Mucosa of rectum (tissue), 2 donors: ENCODE data around the gene BMAL1.

ENCODE experiments used
- H3K27ac ChIP-seq, 2 donors: one replicate each; pipeline ENCODE4 v1.7.0; 2013; ENCODE audit warnings: inconsistent platforms in 2 of 2, low read depth in 2 of 2, low read length in 2 of 2
- H3K27me3 ChIP-seq, 2 donors: one replicate each; pipeline ENCODE4 v1.7.0; 2013; ENCODE audit warnings: low read length in 2 of 2; ENCODE audit not compliant: control insufficient read depth in 2 of 2, insufficient read depth in 2 of 2
- H3K36me3 ChIP-seq, 2 donors: one replicate each; pipeline ENCODE4 v1.7.0; 2013; ENCODE audit warnings: low read length in 2 of 2; ENCODE audit not compliant: control insufficient read depth in 2 of 2, insufficient read depth in 2 of 2
- H3K4me1 ChIP-seq, 2 donors: one replicate each; pipeline ENCODE4 v1.7.0; 2013; ENCODE audit warnings: low read length in 2 of 2, mild to moderate bottlenecking in 1 of 2; ENCODE audit not compliant: control insufficient read depth in 2 of 2, insufficient read depth in 2 of 2
- H3K4me3 ChIP-seq, 2 donors: one replicate each; pipeline ENCODE4 v1.7.0; 2013; ENCODE audit warnings: low read length in 2 of 2
- H3K9ac ChIP-seq, 2 donors: one replicate each; pipeline ENCODE4 v1.7.0; 2013; ENCODE audit warnings: low read length in 2 of 2, low read depth in 1 of 2, mild to moderate bottlenecking in 1 of 2
- H3K9me3 ChIP-seq, 2 donors: one replicate each; pipeline ENCODE4 v1.7.0; 2013; ENCODE audit warnings: low read length in 2 of 2; ENCODE audit not compliant: control insufficient read depth in 2 of 2
- donor health status: healthy.
- donor health status: Normal muscosa, but diverticular disease.

The BMAL1 gene

GRCh38 chr11:13315517-13316432 lies 38.2 kb downstream of the BMAL1 start:
- H3K36me3 ChIP-seq = no peaks in the 10 kb centered on the region
- H3K9me3 ChIP-seq = no peaks in the 10 kb centered on the region
- H3K4me3 ChIP-seq = no peak overlapping the region
- H3K27ac ChIP-seq = no peak overlapping the region
- H3K9ac ChIP-seq = no peak overlapping the region
- H3K4me1 ChIP-seq = peaks cover 0 to 2% of the 10 kb centered on the region in 2 donors
- H3K27me3 ChIP-seq = no peaks in the 10 kb centered on the region

DNA sequence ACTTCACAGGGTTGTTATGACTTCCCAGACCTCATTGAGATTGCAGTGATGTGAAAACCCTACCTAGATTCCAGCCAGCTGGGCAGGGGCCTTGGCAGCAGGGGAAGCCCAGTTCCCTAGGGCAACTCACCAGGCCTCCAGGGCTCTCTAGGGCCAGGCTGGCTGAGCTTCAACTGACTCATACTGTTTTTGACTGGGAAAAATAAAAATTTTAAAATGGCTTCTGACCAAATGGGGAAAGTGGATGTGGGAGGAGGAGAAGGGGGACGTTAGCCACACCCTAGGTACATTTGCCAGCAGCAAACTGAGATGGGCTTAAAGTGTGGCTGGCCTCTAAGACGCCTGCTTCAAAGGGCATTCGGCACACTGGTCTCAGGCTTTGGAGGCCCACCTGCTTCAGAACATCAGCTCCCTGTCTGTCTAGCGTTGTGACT lies 39.0 kb downstream of the BMAL1 start:
- H3K4me3 ChIP-seq = no peak overlapping the region
- H3K9me3 ChIP-seq = no peaks in the 10 kb centered on the region
- no peak overlapping the region for H3K27ac ChIP-seq
- no peaks in the 10 kb centered on the region for H3K27me3 ChIP-seq
- H3K9ac ChIP-seq = no peak overlapping the region
- peaks cover 0 to 2% of the 10 kb centered on the region in 2 donors for H3K4me1 ChIP-seq
- no peaks in the 10 kb centered on the region for H3K36me3 ChIP-seq

DNA sequence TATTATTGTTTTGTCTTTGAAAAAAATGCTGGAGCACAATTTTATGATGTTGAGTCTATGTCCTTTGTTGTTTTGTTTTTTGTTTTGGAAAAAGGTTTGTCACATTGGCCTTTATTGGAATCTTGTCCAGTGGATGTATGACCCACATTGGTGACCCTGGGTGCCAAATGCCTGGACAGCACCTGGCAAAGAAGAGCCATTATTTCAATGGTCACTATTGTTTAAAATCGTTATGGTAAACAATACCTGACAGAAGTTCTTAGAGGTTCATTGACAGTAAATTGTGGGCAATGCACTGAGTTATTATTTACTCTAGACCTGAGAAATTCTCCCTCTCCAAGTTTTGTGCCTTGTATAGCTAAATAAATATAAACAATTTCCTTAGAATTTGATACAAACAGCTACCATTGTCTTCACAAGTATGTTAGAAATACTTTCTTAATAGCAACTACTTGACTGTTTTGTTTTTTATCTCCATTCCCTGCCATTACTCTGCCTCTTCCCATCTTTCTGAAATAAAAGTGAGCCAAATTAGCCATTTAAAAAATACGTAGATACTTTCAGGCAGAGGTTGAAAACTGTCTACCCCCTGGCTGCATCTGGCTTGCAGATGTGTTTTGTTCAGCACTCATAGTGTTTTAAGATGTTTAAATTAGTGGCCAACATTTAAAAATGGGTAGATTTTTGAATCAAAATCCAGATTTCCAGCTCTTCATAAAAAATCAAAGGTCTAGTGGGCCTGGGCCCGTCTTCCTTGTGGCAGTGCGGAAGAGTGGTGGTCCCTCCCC lies 39.9 kb downstream of the BMAL1 start:
- Histone ChIP-seq H3K27me3 (no peaks in the 10 kb centered on the region), H3K9ac (no peak overlapping the region), H3K4me3 (no peak overlapping the region), H3K9me3 (no peaks in the 10 kb centered on the region), H3K27ac (no peak overlapping the region), H3K36me3 (no peaks in the 10 kb centered on the region), H3K4me1 (peaks cover 0 to 2% of the 10 kb centered on the region in 2 donors)

DNA sequence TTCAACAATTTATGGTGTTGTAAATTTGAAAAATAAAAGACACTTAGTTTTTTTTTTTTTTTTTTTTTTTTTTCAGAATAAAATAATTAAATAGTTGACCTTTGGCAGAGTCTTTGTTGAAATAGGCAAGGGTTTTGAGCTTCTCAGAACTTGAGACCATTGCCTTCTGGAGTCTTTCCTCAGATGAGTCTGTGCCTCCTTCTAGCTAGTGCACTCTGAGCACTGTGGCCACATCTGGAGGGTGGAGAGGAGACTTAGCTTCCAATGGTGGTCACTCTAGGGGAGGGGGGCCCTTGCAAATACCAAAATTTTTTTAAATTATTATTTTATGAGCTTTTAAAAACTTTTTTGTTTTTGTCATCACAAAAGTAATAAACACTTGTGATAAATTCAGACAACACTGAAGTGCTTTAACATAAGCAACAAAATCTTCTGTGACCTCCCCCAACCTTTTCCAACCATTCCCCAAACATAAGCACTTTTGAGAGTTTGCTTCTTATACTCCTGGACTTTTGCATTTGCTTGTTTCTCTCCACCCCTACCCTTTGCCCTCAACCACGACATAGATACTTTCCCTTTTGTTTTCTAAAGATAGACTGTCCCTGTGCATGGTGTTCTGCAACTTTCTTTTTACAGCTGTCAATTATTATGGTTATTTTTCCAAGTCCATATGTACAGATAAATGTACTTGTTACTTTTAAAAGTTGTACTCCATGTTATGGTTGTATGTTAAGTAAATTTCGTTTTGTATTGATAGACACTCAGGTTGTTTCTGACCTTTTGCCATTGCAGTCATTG lies 41.1 kb downstream of the BMAL1 start:
- Histone ChIP-seq H3K9ac (no peak overlapping the region), H3K27me3 (no peaks in the 10 kb centered on the region), H3K27ac (no peak overlapping the region), H3K4me3 (peak overlapping the region; percentile 6 to 21), H3K4me1 (peaks cover 0 to 2% of the 10 kb centered on the region in 2 donors), H3K36me3 (no peaks in the 10 kb centered on the region), H3K9me3 (no peaks in the 10 kb centered on the region)

DNA sequence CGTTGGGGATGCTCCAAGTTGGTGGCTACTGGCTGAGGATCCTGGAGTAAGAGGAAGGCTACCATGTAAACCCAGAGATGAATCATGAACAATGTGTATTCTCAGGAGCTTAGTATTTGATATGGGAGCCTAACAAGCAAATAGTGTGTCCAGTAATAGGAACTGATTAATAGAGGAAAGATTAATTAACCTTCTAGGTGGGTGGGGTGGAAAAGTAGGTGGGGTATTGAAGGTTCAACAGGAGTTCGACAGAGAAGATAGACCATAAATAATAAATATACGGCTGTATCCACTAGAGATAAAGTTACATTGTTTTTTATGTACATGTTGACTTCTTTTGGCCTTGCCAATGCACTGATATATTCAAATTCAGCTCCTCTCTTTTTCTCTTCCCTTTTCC lies 43.1 kb downstream of the BMAL1 start:
- Histone ChIP-seq H3K9ac (no peak overlapping the region), H3K36me3 (no peaks in the 10 kb centered on the region), H3K27ac (no peak overlapping the region), H3K4me1 (peaks cover 0 to 2% of the 10 kb centered on the region in 2 donors), H3K4me3 (no peak overlapping the region), H3K9me3 (no peaks in the 10 kb centered on the region), H3K27me3 (no peaks in the 10 kb centered on the region)

DNA sequence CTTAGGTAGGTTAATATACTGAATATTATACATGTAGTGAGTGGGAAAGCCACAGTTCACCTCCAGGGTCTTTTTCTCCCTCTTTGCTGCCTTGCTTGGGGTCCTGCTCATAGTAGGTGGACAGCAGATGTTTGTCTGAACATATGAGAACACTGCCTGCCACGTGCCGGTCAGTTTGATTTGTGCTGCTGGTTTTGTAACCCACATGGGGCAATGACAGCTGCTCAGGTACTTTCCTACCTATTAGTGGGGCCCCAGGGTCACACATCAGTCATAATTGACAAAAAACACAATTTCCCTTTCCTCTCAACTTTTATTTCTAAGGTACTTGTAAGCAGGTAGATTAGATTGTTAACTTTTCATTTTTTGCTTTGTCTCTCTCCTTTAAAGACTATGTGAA lies 43.8 kb downstream of the BMAL1 start:
- peaks cover 0 to 2% of the 10 kb centered on the region in 2 donors for H3K4me1 ChIP-seq
- H3K27me3 ChIP-seq = no peaks in the 10 kb centered on the region

GRCh38 chr11:13324141-13324540 lies 46.6 kb downstream of the BMAL1 start:
- Histone ChIP-seq H3K4me1 (no peaks in the 10 kb centered on the region), H3K36me3 (no peaks in the 10 kb centered on the region), H3K9ac (no peak overlapping the region), H3K27ac (no peak overlapping the region), H3K9me3 (no peaks in the 10 kb centered on the region), H3K4me3 (no peak overlapping the region), H3K27me3 (no peaks in the 10 kb centered on the region)

More for the DNA sequence above, 43.8 kb downstream of the BMAL1 start:
- Histone ChIP-seq H3K9me3 (no peaks in the 10 kb centered on the region), H3K4me3 (no peak overlapping the region), H3K27ac (no peak overlapping the region), H3K36me3 (no peaks in the 10 kb centered on the region), H3K9ac (no peak overlapping the region)

- Histone ChIP-seq H3K4me3 (no peak overlapping the region), H3K27ac (no peak overlapping the region), H3K9ac (no peak overlapping the region), H3K4me1 (no peaks in the 10 kb centered on the region), H3K27me3 (no peaks in the 10 kb centered on the region), H3K9me3 (no peaks in the 10 kb centered on the region), H3K36me3 (no peaks in the 10 kb centered on the region)
Observed at GRCh38 chr11:13324709-13325108, 47.1 kb downstream of the BMAL1 start.

DNA sequence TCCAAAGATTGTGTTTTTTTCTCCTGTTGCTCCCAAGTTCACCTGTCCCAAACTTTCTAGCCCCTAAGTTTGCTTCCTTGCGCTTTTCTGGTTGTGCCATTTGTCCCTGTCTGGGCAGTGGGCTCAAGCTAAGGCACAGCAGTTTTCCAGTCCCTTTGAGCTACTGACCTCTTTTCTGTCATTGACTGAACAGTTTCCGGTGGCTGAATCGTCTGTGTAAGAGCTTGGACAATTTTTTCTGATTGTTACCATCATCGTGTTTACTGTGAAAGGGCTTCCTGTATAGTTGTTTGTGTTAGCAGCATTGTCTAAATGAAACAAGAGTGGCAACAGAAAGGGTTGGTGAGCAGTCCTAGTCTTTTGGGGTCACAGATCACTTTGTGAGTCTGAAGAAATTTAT lies 49.8 kb downstream of the BMAL1 start:
- Histone ChIP-seq H3K27ac (no peak overlapping the region), H3K4me3 (no peak overlapping the region), H3K27me3 (no peaks in the 10 kb centered on the region), H3K9ac (no peak overlapping the region), H3K4me1 (no peaks in the 10 kb centered on the region), H3K36me3 (no peaks in the 10 kb centered on the region), H3K9me3 (no peaks in the 10 kb centered on the region)
